CD14-positive monocyte (primary cell): ENCODE measurements around the gene CEACAM1. TPM values are rescaled to one million over a fixed set of nuclear protein-coding genes. Genes with fewer than 3 reads are reported as not detected.
"Not testable (repeated sequence)": the region's sequence is repeated elsewhere in the genome, so short reads cannot be mapped to it uniquely, and the experiment has no call there.

Experiments used
- DNase-seq, 3 donors: peaks; one replicate each; pipeline ENCODE4 v3.0.0-alpha.2; 2011 to 2022
- H2AFZ ChIP-seq: 2 replicates; pipeline ENCODE4 v1.6.0; 2012; ENCODE audit warnings: mild to moderate bottlenecking, low read depth, low read length, inconsistent platforms; ENCODE audit not compliant: insufficient read depth, poor library complexity, severe bottlenecking
- H3K27ac ChIP-seq, 2 donors: 1 replicate in 1 of 2; 2 replicates in 1 of 2; pipeline ENCODE4 v1.5.1; 2012 to 2013; ENCODE audit warnings: low read length in 2 of 2, control low read depth in 1 of 2, inconsistent platforms in 1 of 2, low read depth in 1 of 2, mild to moderate bottlenecking in 1 of 2
- H3K27me3 ChIP-seq, 2 donors: one replicate each; pipeline versions ENCODE4 v1.6.0 to v1.6.1; 2011 to 2013; ENCODE audit warnings: low read length in 2 of 2; ENCODE audit not compliant: control insufficient read depth in 2 of 2, insufficient read depth in 2 of 2
- H3K36me3 ChIP-seq, 2 donors: replicated peaks in 1 of 2; 1 replicate in 1 of 2; 2 replicates in 1 of 2; pipeline versions ENCODE4 v1.5.1 to v1.6.1; 2012 to 2013; ENCODE audit warnings: low read length in 2 of 2, control low read depth in 1 of 2, inconsistent platforms in 1 of 2, mild to moderate bottlenecking in 1 of 2; ENCODE audit not compliant: insufficient read depth in 2 of 2, control insufficient read depth in 1 of 2
- H3K4me1 ChIP-seq, 2 donors: 1 replicate in 1 of 2; 2 replicates in 1 of 2; pipeline versions ENCODE4 v1.5.1 to v1.6.1; 2012 to 2013; ENCODE audit warnings: low read length in 2 of 2, control low read depth in 1 of 2, inconsistent platforms in 1 of 2, mild to moderate bottlenecking in 1 of 2, moderate library complexity in 1 of 2; ENCODE audit not compliant: insufficient read depth in 2 of 2, control insufficient read depth in 1 of 2
- H3K4me2 ChIP-seq: replicated peaks from 2 replicates; pipeline ENCODE3; 2012; ENCODE audit warnings: low read length, moderate library complexity, mild to moderate bottlenecking; ENCODE audit not compliant: poor library complexity, severe bottlenecking; ENCODE audit errors: extremely low read depth
- H3K4me3 ChIP-seq, 3 experiments: fragments of 200-600 bp in 1 of 3; sonication (generic) in 1 of 3; replicated peaks in 1 of 3; 1 replicate in 2 of 3; 2 replicates in 1 of 3; pipeline ENCODE4 v1.5.1; 2011 to 2013; ENCODE audit warnings: low read length in 3 of 3, mild to moderate bottlenecking in 3 of 3, control low read depth in 2 of 3, low read depth in 2 of 3, inconsistent platforms in 1 of 3, moderate library complexity in 1 of 3
- H3K79me2 ChIP-seq: 2 replicates; pipeline ENCODE4 v1.6.0; 2012; ENCODE audit warnings: mild to moderate bottlenecking, control low read depth, inconsistent platforms, low read length, moderate library complexity; ENCODE audit not compliant: insufficient read depth
- H3K9ac ChIP-seq: 2 replicates; pipeline ENCODE4 v1.6.0; 2017; ENCODE audit warnings: low read length, mild to moderate bottlenecking; ENCODE audit not compliant: insufficient read depth, poor library complexity, severe bottlenecking
- H3K9me3 ChIP-seq, 2 donors: replicated peaks in 1 of 2; 1 replicate in 1 of 2; 2 replicates in 1 of 2; pipeline versions ENCODE4 v1.5.1 to v1.6.1; 2012 to 2013; ENCODE audit warnings: low read length in 2 of 2, control low read depth in 1 of 2; ENCODE audit not compliant: control insufficient read depth in 1 of 2, insufficient read depth in 1 of 2
- H4K20me1 ChIP-seq: 2 replicates; pipeline ENCODE4 v1.6.0; 2012; ENCODE audit warnings: mild to moderate bottlenecking, low read length, control low read depth, moderate library complexity; ENCODE audit not compliant: insufficient read depth
- H3K27ac Mint-ChIP-seq, 7 donors: one replicate each; pipeline ENCODE4 v1.8.0; 2020; ENCODE audit warnings: mild to moderate bottlenecking in 7 of 7, mixed read lengths in 7 of 7, moderate library complexity in 6 of 7, inconsistent platforms in 2 of 7
- H3K27me3 Mint-ChIP-seq, 3 donors: one replicate each; pipeline ENCODE4 v1.8.0; 2021 to 2022; ENCODE audit warnings: low read depth in 3 of 3, mild to moderate bottlenecking in 3 of 3, mixed read lengths in 3 of 3, moderate library complexity in 3 of 3, inconsistent platforms in 1 of 3
- H3K36me3 Mint-ChIP-seq, 2 donors: one replicate each; pipeline ENCODE4 v1.8.0; 2020; ENCODE audit warnings: mixed read lengths in 2 of 2, inconsistent platforms in 1 of 2, mild to moderate bottlenecking in 1 of 2
- H3K4me1 Mint-ChIP-seq: one replicate; pipeline ENCODE4 v1.8.0; 2020; ENCODE audit warnings: mild to moderate bottlenecking, mixed read lengths
- H3K4me3 Mint-ChIP-seq, 2 donors: one replicate each; pipeline ENCODE4 v1.8.0; 2020; ENCODE audit warnings: mild to moderate bottlenecking in 2 of 2, mixed read lengths in 2 of 2, moderate library complexity in 1 of 2
- H3K9me3 Mint-ChIP-seq, 7 donors: one replicate each; pipeline ENCODE4 v1.8.0; 2020 to 2022; ENCODE audit warnings: mixed read lengths in 7 of 7, mild to moderate bottlenecking in 6 of 7, moderate library complexity in 6 of 7, inconsistent platforms in 2 of 7
- CTCF ChIP-seq: fragments of 200-600 bp; IDR thresholded peaks from one replicate; pipeline ENCODE4 v1.8.0; 2022; ENCODE audit warnings: antibody characterized with exemption, mild to moderate bottlenecking
- WGBS: methylation state at CpG from one replicate; pipeline ENCODE4 v1.1.5; 2013; ENCODE audit warnings: missing lambda C conversion rate; ENCODE audit not compliant: insufficient coverage; 5-methylcytosine and 5-hydroxymethylcytosine counted together
- intact Hi-C, 2 donors: fragments of 100-400 bp; cut with micrococcal nuclease; formaldehyde crosslinking; loops; one replicate each; pipeline versions ENCODE4 v1.15.0 to v1.15.1; 2023
- polyA plus RNA-seq, 3 donors: library from polyadenylated mRNA; depleted of rRNA in 1 of 3; unstranded in 2 of 3; stranded (reverse) in 1 of 3; fragments of 300-500 nt in 2 of 3; fragments of >200 nt in 1 of 3; fragmentation: Illumina TruSeq in 2 of 3; gene quantifications; 1 replicate in 2 of 3; 2 replicates in 1 of 3; pipeline ENCODE4 v1.2.3, GENCODE V29; 2012 to 2021

The CEACAM1 gene
- polyA plus RNA-seq, 3 donors = 0.09 to 0.40 (median 0.22) TPM

- Mint-ChIP-seq H3K4me1 (peaks cover 33% of the 10 kb centered on the region), H3K27me3 (peaks cover 33 to 46% (median 37%) of the 10 kb centered on the region in 3 donors), H3K4me3 (no peak overlapping the region), H3K36me3 (peaks cover 0 to 4% of the 10 kb centered on the region in 2 donors), H3K27ac (no peak overlapping the region), H3K9me3 (peaks cover 3 to 10% (median 8%) of the 10 kb centered on the region in 7 donors)
- DNase-seq = no peak
- peaks cover 0 to 4% of the 10 kb centered on the region in 2 donors for H3K9me3 ChIP-seq
- H3K9ac ChIP-seq = no peak overlapping the region
- intact Hi-C loops = loop anchor here (5.0 to 10.0 kb wide), 2 partner anchors 37 to 2004 kb away; no protein-coding TSS in a partner anchor
- H3K4me3 ChIP-seq = no peak overlapping the region
- no peaks in the 10 kb centered on the region for H3K36me3 ChIP-seq
- no peaks in the 10 kb centered on the region for H4K20me1 ChIP-seq
- no peaks in the 10 kb centered on the region for H3K79me2 ChIP-seq
- no peak overlapping the region for H2AFZ ChIP-seq
- H3K4me1 ChIP-seq = peaks cover 21 to 22% of the 10 kb centered on the region in 2 donors
- H3K27me3 ChIP-seq = peaks cover 2 to 22% of the 10 kb centered on the region in 2 donors
- no peak overlapping the region for H3K27ac ChIP-seq
- WGBS = 70% methylated on average over 1 of the region's 4 CpGs
- no peak for TF ChIP-seq CTCF
- H3K4me2 ChIP-seq = no peak overlapping the region
These were observed 32.5 kb upstream of the CEACAM1 start for GRCh38 chr19:42560731-42561130.

GRCh38 chr19:42558450-42559150, 30.3 kb upstream of the CEACAM1 start:
- Histone ChIP-seq H3K36me3 (no peaks in the 10 kb centered on the region), H3K4me2 (no peak overlapping the region), H3K9ac (no peak overlapping the region), H3K27me3 (peaks cover 2 to 24% of the 10 kb centered on the region in 2 donors), H2AFZ (no peak overlapping the region), H4K20me1 (peaks cover 1% of the 10 kb centered on the region), H3K9me3 (peaks cover 0 to 4% of the 10 kb centered on the region in 2 donors), H3K4me3 (no peak overlapping the region), H3K79me2 (no peaks in the 10 kb centered on the region), H3K27ac (no peak overlapping the region), H3K4me1 (peaks cover 32 to 33% of the 10 kb centered on the region in 2 donors)
- Mint-ChIP-seq H3K9me3 (peaks cover 3 to 10% (median 8%) of the 10 kb centered on the region in 7 donors), H3K36me3 (peaks cover 0 to 4% of the 10 kb centered on the region in 2 donors), H3K27ac (no peak overlapping the region), H3K4me1 (peaks cover 43% of the 10 kb centered on the region), H3K27me3 (peaks cover 45 to 64% (median 49%) of the 10 kb centered on the region in 3 donors), H3K4me3 (peak overlapping the region in 1 of 2 donors; percentile 46)
- TF ChIP-seq CTCF = no peak
- 80% methylated on average over 3 of the region's 7 CpGs for WGBS
- no peak for DNase-seq
- intact Hi-C loops = no loop called here

- H3K36me3 Mint-ChIP-seq, H3K27ac Mint-ChIP-seq, H3K27ac ChIP-seq, H3K9me3 ChIP-seq, H3K36me3 ChIP-seq, intact Hi-C loops, H3K4me2 ChIP-seq, H3K79me2 ChIP-seq, DNase-seq, H3K9ac ChIP-seq, H4K20me1 ChIP-seq, H2AFZ ChIP-seq, H3K4me3 ChIP-seq: not testable (repeated sequence)
- H3K27me3 Mint-ChIP-seq = peaks cover 42 to 68% (median 56%) of the 10 kb centered on the region in 3 donors
- peaks cover 2 to 27% of the 10 kb centered on the region in 2 donors for H3K27me3 ChIP-seq
- peaks cover 44% of the 10 kb centered on the region in 2 donors for H3K4me1 ChIP-seq
- H3K4me3 Mint-ChIP-seq = peak overlapping the region in 1 of 2 donors; percentile 61
- 87% methylated on average over 7 of the region's 10 CpGs for WGBS
- peaks cover 3 to 11% (median 8%) of the 10 kb centered on the region in 7 donors for H3K9me3 Mint-ChIP-seq
- peaks cover 51% of the 10 kb centered on the region for H3K4me1 Mint-ChIP-seq
These were observed 29.1 kb upstream of the CEACAM1 start for GRCh38 chr19:42557386-42557871.
